SK-N-MC (cell line): Measurements from ENCODE around the gene ZCCHC14.

Experiments used
- EZH2 ChIP-seq: fragments of 200-600 bp; sonication (generic); IDR thresholded peaks from one replicate; pipeline ENCODE4 v1.6.1; 2017; ENCODE audit warnings: antibody characterized with exemption
- FOXP2 ChIP-seq: optimal IDR thresholded peaks from 2 replicates; pipeline ENCODE3; 2011; ENCODE audit warnings: mild to moderate bottlenecking, moderate library complexity; ENCODE audit not compliant: insufficient read depth; ENCODE audit errors: extremely low read length, control extremely low read depth
- POLR2AphosphoS5 ChIP-seq: IDR thresholded peaks from 2 replicates; pipeline ENCODE4 v1.6.1; 2012; ENCODE audit warnings: mild to moderate bottlenecking, low read depth, low read length, borderline replicate concordance

DNA sequence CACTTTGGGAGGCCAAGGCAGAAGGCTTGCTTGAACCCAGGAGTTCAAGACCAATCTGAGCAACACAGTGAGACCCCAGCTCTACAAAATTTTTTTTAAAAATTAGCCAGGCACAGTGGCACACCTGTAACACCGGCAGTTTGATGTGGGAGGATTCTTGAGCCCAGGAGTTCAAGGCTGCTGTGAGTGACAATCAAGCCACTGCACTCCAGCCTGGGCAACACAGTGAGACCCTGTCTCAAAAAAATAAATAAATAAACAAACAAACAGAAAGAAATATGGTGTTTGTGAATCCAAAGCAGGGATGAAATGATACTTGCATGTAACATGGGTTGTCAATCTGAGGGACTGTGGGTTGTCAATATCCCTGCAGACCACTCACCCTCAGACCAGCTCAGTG is 125.9 kb downstream of the ZCCHC14 start:
- TF ChIP-seq EZH2 (no peak), POLR2AphosphoS5 (no peak), FOXP2 (no peak)
